HEK293T (cell line): Measurements from ENCODE around the gene PARVA.

Experiments
- BHLHE40 ChIP-seq: fragments of 450-650 bp; IDR thresholded peaks from 2 replicates; pipeline ENCODE4 v1.6.1; 2016; ENCODE audit warnings: mild to moderate bottlenecking, moderate library complexity, borderline replicate concordance
- FOXM1 ChIP-seq: fragments of 450-650 bp; IDR thresholded peaks from 2 replicates; pipeline ENCODE4 v1.6.1; 2017; ENCODE audit warnings: mild to moderate bottlenecking, borderline replicate concordance
- PKNOX1 ChIP-seq: fragments of 450-650 bp; IDR thresholded peaks from 2 replicates; pipeline ENCODE4 v1.6.1; 2016

DNA sequence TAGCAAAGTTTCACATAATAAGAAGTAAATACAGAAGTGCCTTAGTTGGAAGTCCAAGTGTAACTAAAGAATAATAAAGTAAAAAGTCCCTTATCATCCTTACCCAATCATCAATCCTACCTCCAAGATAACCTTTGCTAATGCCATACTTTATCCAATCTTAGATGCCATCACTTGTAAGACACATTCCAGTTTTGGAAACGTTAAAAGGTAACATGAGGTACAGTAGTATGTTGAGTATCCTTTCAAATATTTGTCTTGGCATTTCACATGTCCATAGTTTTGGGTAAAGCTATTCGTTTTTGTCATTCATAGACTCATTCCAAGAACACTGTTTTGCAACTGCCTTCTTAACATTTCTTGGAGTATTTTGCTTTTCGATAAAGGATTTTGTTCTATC is 181.6 kb downstream of the PARVA start:
- TF ChIP-seq BHLHE40, result no peak
- no peak for TF ChIP-seq FOXM1
- TF ChIP-seq PKNOX1, result no peak
